H9 (cell line): Measurements from ENCODE around the gene PTPRQ. TPM values are rescaled to one million over a fixed set of nuclear protein-coding genes. Genes with fewer than 3 reads are reported as not detected.

Source experiments
- DNase-seq: peaks from one replicate; pipeline ENCODE4 v3.0.0-alpha.2; 2017
- H2AFZ ChIP-seq: one replicate; pipeline ENCODE4 v1.6.1; 2013; ENCODE audit warnings: mild to moderate bottlenecking, low read length, control low read depth, moderate library complexity
- H2AK5ac ChIP-seq: 2 replicates; pipeline ENCODE4 v1.6.1; 2013; ENCODE audit warnings: low read length, control low read depth, mixed read lengths; ENCODE audit not compliant: insufficient read length
- H2BK120ac ChIP-seq: one replicate; pipeline ENCODE4 v1.6.1; 2013; ENCODE audit warnings: low read depth, mild to moderate bottlenecking, low read length, control low read depth, inconsistent platforms; ENCODE audit not compliant: poor library complexity, severe bottlenecking
- H2BK12ac ChIP-seq: 2 replicates; pipeline ENCODE4 v1.6.1; 2013; ENCODE audit warnings: low read length, control low read depth, mixed read lengths, low read depth; ENCODE audit not compliant: insufficient read length
- H2BK15ac ChIP-seq: 2 replicates; pipeline ENCODE4 v1.6.1; 2013; ENCODE audit warnings: low read depth, low read length, control low read depth
- H2BK20ac ChIP-seq: one replicate; pipeline ENCODE4 v1.6.1; 2013; ENCODE audit warnings: low read depth, mild to moderate bottlenecking, low read length, control low read depth, inconsistent platforms; ENCODE audit not compliant: poor library complexity, severe bottlenecking
- H2BK5ac ChIP-seq: 2 replicates; pipeline ENCODE4 v1.6.1; 2013; ENCODE audit warnings: low read length, control low read depth, mixed read lengths; ENCODE audit not compliant: insufficient read length
- H3K14ac ChIP-seq: 2 replicates; pipeline ENCODE4 v1.6.1; 2013; ENCODE audit warnings: low read length, control low read depth; ENCODE audit not compliant: insufficient read depth
- H3K18ac ChIP-seq: 2 replicates; pipeline ENCODE4 v1.6.1; 2013; ENCODE audit warnings: low read depth, mild to moderate bottlenecking, mixed read lengths, low read length, control low read depth; ENCODE audit not compliant: insufficient read length
- H3K23ac ChIP-seq: 2 replicates; pipeline ENCODE4 v1.6.1; 2013; ENCODE audit warnings: low read length, control low read depth, mixed read lengths, low read depth; ENCODE audit not compliant: insufficient read length
- H3K23me2 ChIP-seq: 2 replicates; pipeline ENCODE4 v1.6.1; 2013; ENCODE audit warnings: low read depth, mild to moderate bottlenecking, mixed read lengths, low read length, control low read depth; ENCODE audit not compliant: insufficient read length, poor library complexity, severe bottlenecking
- H3K27ac ChIP-seq: 2 replicates; pipeline ENCODE4 v1.5.1; 2013; ENCODE audit warnings: low read length, control low read depth, mixed read lengths, low read depth; ENCODE audit not compliant: insufficient read length
- H3K27me3 ChIP-seq: 2 replicates; pipeline ENCODE4 v1.6.1; 2013; ENCODE audit warnings: low read length, control low read depth, inconsistent platforms; ENCODE audit not compliant: insufficient read depth
- H3K4ac ChIP-seq: 2 replicates; pipeline ENCODE4 v1.6.1; 2013; ENCODE audit warnings: low read depth, mild to moderate bottlenecking, control low read depth, inconsistent platforms, low read length, moderate library complexity
- H3K4me1 ChIP-seq: 2 replicates; pipeline ENCODE4 v1.6.1; 2013; ENCODE audit warnings: low read length, control low read depth, inconsistent platforms; ENCODE audit not compliant: insufficient read depth
- H3K4me2 ChIP-seq: 2 replicates; pipeline ENCODE4 v1.6.1; 2013; ENCODE audit warnings: low read length, control low read depth, mixed read lengths; ENCODE audit not compliant: insufficient read length, insufficient read depth
- H3K56ac ChIP-seq: 2 replicates; pipeline ENCODE4 v1.6.1; 2013; ENCODE audit warnings: low read depth, mild to moderate bottlenecking, mixed read lengths, low read length, control low read depth; ENCODE audit not compliant: insufficient read length
- H3K79me1 ChIP-seq: 2 replicates; pipeline ENCODE4 v1.6.1; 2013; ENCODE audit warnings: low read depth, mild to moderate bottlenecking, moderate library complexity, low read length, control low read depth, inconsistent platforms; ENCODE audit not compliant: insufficient read depth, poor library complexity, severe bottlenecking
- H3K79me2 ChIP-seq: 2 replicates; pipeline ENCODE4 v1.6.1; 2013; ENCODE audit warnings: low read length, control low read depth, inconsistent platforms; ENCODE audit not compliant: insufficient read depth
- H3K9ac ChIP-seq: 2 replicates; pipeline ENCODE4 v1.6.1; 2013; ENCODE audit warnings: low read length, control low read depth, mixed read lengths; ENCODE audit not compliant: insufficient read length; ENCODE audit errors: extremely low read depth
- H3K9me3 ChIP-seq: one replicate; pipeline ENCODE4 v1.6.1; 2013; ENCODE audit warnings: low read depth, low read length, inconsistent platforms; ENCODE audit not compliant: control insufficient read depth
- H3T11ph ChIP-seq: one replicate; pipeline ENCODE4 v1.6.1; 2013; ENCODE audit warnings: mild to moderate bottlenecking, low read length, control low read depth, inconsistent platforms
- H4K20me1 ChIP-seq: one replicate; pipeline ENCODE4 v1.6.1; 2013; ENCODE audit not compliant: control insufficient read depth, insufficient read length, insufficient read depth
- H4K5ac ChIP-seq: 2 replicates; pipeline ENCODE4 v1.6.1; 2013; ENCODE audit warnings: low read depth, mild to moderate bottlenecking, mixed read lengths, low read length, control low read depth; ENCODE audit not compliant: insufficient read length
- H4K8ac ChIP-seq: replicated peaks from 2 replicates; pipeline ENCODE4 v1.6.1; 2013; ENCODE audit warnings: low read length, control low read depth, mixed read lengths, low read depth; ENCODE audit not compliant: insufficient read length
- H4K91ac ChIP-seq: 2 replicates; pipeline ENCODE4 v1.6.1; 2013; ENCODE audit warnings: low read depth, mild to moderate bottlenecking, moderate library complexity, mixed read lengths, low read length, control low read depth; ENCODE audit not compliant: insufficient read length
- H3K27ac Mint-ChIP-seq, 3 experiments: 2 replicates in 2 of 3; 3 replicates in 1 of 3; pipeline ENCODE4 v1.8.0; 2020 to 2021; ENCODE audit warnings: mixed read lengths in 3 of 3, mild to moderate bottlenecking in 1 of 3, moderate library complexity in 1 of 3
- H3K27me3 Mint-ChIP-seq: 2 replicates; pipeline ENCODE4 v1.8.0; 2021; ENCODE audit warnings: low read depth, mild to moderate bottlenecking, moderate library complexity, mixed read lengths
- H3K36me3 Mint-ChIP-seq, 3 experiments: 2 replicates in 2 of 3; 3 replicates in 1 of 3; pipeline ENCODE4 v1.8.0; 2020 to 2021; ENCODE audit warnings: low read depth in 3 of 3, mixed read lengths in 3 of 3; ENCODE audit not compliant: insufficient read depth in 1 of 3
- H3K4me1 Mint-ChIP-seq, 2 experiments: 2 replicates each; pipeline ENCODE4 v1.8.0; 2020; ENCODE audit warnings: mixed read lengths in 2 of 2
- H3K4me3 Mint-ChIP-seq, 2 experiments: 2 replicates in 1 of 2; 3 replicates in 1 of 2; pipeline ENCODE4 v1.8.0; 2020 to 2021; ENCODE audit warnings: mild to moderate bottlenecking in 2 of 2, mixed read lengths in 2 of 2, moderate library complexity in 1 of 2
- H3K9me3 Mint-ChIP-seq, 2 experiments: 2 replicates in 1 of 2; 3 replicates in 1 of 2; pipeline ENCODE4 v1.8.0; 2020; ENCODE audit warnings: mild to moderate bottlenecking in 2 of 2, mixed read lengths in 2 of 2, moderate library complexity in 1 of 2
- total RNA-seq: library from RNA; stranded (reverse); gene quantifications from 2 replicates; pipeline ENCODE4 v1.2.1, GENCODE V29; 2021
- TF ChIP-seq, protein P1 (sequence below): fragments of 200-600 bp; sonication (generic); conservative IDR thresholded peaks from 3 replicates; pipeline ENCODE4 v1.8.0; 2021; ENCODE audit warnings: antibody characterized with exemption, mild to moderate bottlenecking

PTPRQ gene
- total RNA-seq, 1 experiment from 2014 or later, result not detected

DNA sequence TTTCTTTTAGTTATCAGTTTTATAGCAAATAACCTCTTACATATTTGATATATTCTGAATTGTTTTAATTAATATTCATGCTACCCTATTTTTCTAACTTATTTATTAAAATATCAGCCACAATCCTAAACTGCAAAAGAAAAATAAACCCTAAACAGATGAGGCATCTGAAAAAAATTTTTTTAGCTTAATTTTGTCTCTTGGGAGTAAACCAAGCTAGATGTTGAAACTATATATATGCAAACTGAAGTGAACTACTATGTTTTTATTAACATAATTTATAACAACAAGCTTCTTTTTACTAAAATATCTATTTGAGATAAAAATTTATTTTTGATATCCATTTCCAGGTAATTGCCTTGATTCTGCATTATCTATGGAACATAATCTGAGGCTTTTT, 87.6 kb downstream of the PTPRQ start:
- Histone ChIP-seq H3K9me3 (no peaks in the 10 kb centered on the region), H3K79me1 (no peaks in the 10 kb centered on the region), H3K27me3 (no peaks in the 10 kb centered on the region), H2BK5ac (no peak overlapping the region), H3K23me2 (no peaks in the 10 kb centered on the region), H3K79me2 (no peaks in the 10 kb centered on the region), H4K5ac (no peak overlapping the region), H3K27ac (no peak overlapping the region), H3K14ac (no peak overlapping the region), H3K18ac (no peak overlapping the region), H4K20me1 (no peaks in the 10 kb centered on the region), H3K4ac (no peak overlapping the region), H2BK15ac (no peak overlapping the region), H3K4me1 (no peaks in the 10 kb centered on the region), H2BK120ac (no peak overlapping the region), H3T11ph (no peak overlapping the region), H2AK5ac (no peak overlapping the region), H3K56ac (no peak overlapping the region), H2BK12ac (no peak overlapping the region), H2AFZ (no peak overlapping the region), H3K23ac (no peak overlapping the region), H3K9ac (no peak overlapping the region), H4K91ac (no peak overlapping the region), H4K8ac (no peak overlapping the region), H3K4me2 (no peak overlapping the region), H2BK20ac (no peak overlapping the region)
- Mint-ChIP-seq H3K36me3 (no peaks in the 10 kb centered on the region), H3K4me3 (no peak overlapping the region), H3K27ac (no peak overlapping the region), H3K9me3 (no peaks in the 10 kb centered on the region), H3K4me1 (peaks cover 4 to 6% of the 10 kb centered on the region in 2 experiments), H3K27me3 (no peaks in the 10 kb centered on the region)
- TF ChIP-seq, protein P1, sequence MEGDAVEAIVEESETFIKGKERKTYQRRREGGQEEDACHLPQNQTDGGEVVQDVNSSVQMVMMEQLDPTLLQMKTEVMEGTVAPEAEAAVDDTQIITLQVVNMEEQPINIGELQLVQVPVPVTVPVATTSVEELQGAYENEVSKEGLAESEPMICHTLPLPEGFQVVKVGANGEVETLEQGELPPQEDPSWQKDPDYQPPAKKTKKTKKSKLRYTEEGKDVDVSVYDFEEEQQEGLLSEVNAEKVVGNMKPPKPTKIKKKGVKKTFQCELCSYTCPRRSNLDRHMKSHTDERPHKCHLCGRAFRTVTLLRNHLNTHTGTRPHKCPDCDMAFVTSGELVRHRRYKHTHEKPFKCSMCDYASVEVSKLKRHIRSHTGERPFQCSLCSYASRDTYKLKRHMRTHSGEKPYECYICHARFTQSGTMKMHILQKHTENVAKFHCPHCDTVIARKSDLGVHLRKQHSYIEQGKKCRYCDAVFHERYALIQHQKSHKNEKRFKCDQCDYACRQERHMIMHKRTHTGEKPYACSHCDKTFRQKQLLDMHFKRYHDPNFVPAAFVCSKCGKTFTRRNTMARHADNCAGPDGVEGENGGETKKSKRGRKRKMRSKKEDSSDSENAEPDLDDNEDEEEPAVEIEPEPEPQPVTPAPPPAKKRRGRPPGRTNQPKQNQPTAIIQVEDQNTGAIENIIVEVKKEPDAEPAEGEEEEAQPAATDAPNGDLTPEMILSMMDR, result no peak
- no peak for DNase-seq
